ENCODE data around the gene EIF3I.

GRCh38 chr1:32186077-32186476 lies 36.1 kb upstream of the EIF3I start:
- TF ChIP-seq, protein P1, sequence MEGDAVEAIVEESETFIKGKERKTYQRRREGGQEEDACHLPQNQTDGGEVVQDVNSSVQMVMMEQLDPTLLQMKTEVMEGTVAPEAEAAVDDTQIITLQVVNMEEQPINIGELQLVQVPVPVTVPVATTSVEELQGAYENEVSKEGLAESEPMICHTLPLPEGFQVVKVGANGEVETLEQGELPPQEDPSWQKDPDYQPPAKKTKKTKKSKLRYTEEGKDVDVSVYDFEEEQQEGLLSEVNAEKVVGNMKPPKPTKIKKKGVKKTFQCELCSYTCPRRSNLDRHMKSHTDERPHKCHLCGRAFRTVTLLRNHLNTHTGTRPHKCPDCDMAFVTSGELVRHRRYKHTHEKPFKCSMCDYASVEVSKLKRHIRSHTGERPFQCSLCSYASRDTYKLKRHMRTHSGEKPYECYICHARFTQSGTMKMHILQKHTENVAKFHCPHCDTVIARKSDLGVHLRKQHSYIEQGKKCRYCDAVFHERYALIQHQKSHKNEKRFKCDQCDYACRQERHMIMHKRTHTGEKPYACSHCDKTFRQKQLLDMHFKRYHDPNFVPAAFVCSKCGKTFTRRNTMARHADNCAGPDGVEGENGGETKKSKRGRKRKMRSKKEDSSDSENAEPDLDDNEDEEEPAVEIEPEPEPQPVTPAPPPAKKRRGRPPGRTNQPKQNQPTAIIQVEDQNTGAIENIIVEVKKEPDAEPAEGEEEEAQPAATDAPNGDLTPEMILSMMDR (conservative IDR thresholded peaks at IDR 0.05; ENCODE audit: low read depth in 2 of 2), result no peak
- TF ChIP-seq POLR2AphosphoS5 (IDR thresholded peaks at IDR 0.05; ENCODE audit: low read depth) (no peak), ZNF114 (CRISPR knock-in tag; IDR thresholded peaks at IDR 0.05) (no peak), EZH2 (IDR thresholded peaks at IDR 0.05; ENCODE audit: low read depth, unreplicated experiment) (no peak), CREB1 (CRISPR knock-in tag; IDR thresholded peaks at IDR 0.05; ENCODE audit: low read depth) (no peak)
- TF ChIP-seq, protein P2, sequence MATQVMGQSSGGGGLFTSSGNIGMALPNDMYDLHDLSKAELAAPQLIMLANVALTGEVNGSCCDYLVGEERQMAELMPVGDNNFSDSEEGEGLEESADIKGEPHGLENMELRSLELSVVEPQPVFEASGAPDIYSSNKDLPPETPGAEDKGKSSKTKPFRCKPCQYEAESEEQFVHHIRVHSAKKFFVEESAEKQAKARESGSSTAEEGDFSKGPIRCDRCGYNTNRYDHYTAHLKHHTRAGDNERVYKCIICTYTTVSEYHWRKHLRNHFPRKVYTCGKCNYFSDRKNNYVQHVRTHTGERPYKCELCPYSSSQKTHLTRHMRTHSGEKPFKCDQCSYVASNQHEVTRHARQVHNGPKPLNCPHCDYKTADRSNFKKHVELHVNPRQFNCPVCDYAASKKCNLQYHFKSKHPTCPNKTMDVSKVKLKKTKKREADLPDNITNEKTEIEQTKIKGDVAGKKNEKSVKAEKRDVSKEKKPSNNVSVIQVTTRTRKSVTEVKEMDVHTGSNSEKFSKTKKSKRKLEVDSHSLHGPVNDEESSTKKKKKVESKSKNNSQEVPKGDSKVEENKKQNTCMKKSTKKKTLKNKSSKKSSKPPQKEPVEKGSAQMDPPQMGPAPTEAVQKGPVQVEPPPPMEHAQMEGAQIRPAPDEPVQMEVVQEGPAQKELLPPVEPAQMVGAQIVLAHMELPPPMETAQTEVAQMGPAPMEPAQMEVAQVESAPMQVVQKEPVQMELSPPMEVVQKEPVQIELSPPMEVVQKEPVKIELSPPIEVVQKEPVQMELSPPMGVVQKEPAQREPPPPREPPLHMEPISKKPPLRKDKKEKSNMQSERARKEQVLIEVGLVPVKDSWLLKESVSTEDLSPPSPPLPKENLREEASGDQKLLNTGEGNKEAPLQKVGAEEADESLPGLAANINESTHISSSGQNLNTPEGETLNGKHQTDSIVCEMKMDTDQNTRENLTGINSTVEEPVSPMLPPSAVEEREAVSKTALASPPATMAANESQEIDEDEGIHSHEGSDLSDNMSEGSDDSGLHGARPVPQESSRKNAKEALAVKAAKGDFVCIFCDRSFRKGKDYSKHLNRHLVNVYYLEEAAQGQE (IDR thresholded peaks at IDR 0.05; ENCODE audit: unreplicated experiment), result no peak

All from GM23338 (cell line).